ENCODE results near the gene HOOK1.

GRCh38 chr1:59900640-59901039 lies 85.9 kb downstream of the HOOK1 start:
- TF ChIP-seq CTCF (IDR thresholded peaks at IDR 0.05; ENCODE audit: extremely low read depth in 1 of 2, insufficient read depth in 1 of 2, low read depth in 1 of 2, low read length in 2 of 2) (no peak), POLR2AphosphoS5 (IDR thresholded peaks at IDR 0.05; ENCODE audit: insufficient read depth, low read depth, low read length) (no peak), POLR2A (IDR thresholded peaks at IDR 0.05; ENCODE audit: low read depth, low read length) (no peak)

Data from endothelial cell of umbilical vein (primary cell).